GM18868 (cell line): ENCODE measurements around the gene SEC24C.
A peak's percentile ranks its signal among the peaks of the same experiment; 100 is the strongest.

ENCODE experiments used
- ATAC-seq: cut with Tn5 transposase; IDR thresholded peaks from one replicate; pipeline ENCODE4 v1.9.1; 2021; ENCODE audit warnings: mild to moderate bottlenecking, moderate library complexity; ENCODE audit not compliant: unreplicated experiment

Gene SEC24C

GRCh38 chr10:73809061-73809818 lies 65.1 kb downstream of the SEC24C start:
- no peak for ATAC-seq

- ATAC-seq, result no peak
Observed at GRCh38 chr10:73810358-73810734, 66.2 kb downstream of the SEC24C start.

- peak; percentile 25 for ATAC-seq
Observed at GRCh38 chr10:73810735-73811465, 66.7 kb downstream of the SEC24C start.

- ATAC-seq, result no peak
Observed at GRCh38 chr10:73812657-73813056, 68.5 kb downstream of the SEC24C start.

GRCh38 chr10:73813333-73813732 lies 69.2 kb downstream of the SEC24C start:
- ATAC-seq, result no peak

- ATAC-seq, result no peak
Observed at GRCh38 chr10:73814276-73814895, 70.2 kb downstream of the SEC24C start.

GRCh38 chr10:73814896-73815718 lies 70.9 kb downstream of the SEC24C start:
- no peak for ATAC-seq

- ATAC-seq, result no peak
Observed at GRCh38 chr10:73815719-73816030, 71.5 kb downstream of the SEC24C start.

- ATAC-seq, result no peak
Observed at GRCh38 chr10:73816917-73817729, 73.0 kb downstream of the SEC24C start.

- no peak for ATAC-seq
Observed at GRCh38 chr10:73817826-73818225, 73.7 kb downstream of the SEC24C start.

GRCh38 chr10:73818402-73818801 lies 74.2 kb downstream of the SEC24C start:
- ATAC-seq, result no peak

- no peak for ATAC-seq
Observed at GRCh38 chr10:73819081-73819480, 74.9 kb downstream of the SEC24C start.

GRCh38 chr10:73819513-73820093 lies 75.4 kb downstream of the SEC24C start:
- no peak for ATAC-seq
